ENCODE data around the gene PCDHGA6.

PCDHGA6 gene

GRCh38 chr5:141409598-141410306 lies 36.1 kb downstream of the PCDHGA6 start:
- peak overlapping the region in 1 of 2 experiments; percentile 81 for H3K14ac ChIP-seq (ENCODE audit: low read length in 2 of 2)
- H3K23ac ChIP-seq (ENCODE audit: low read length in 2 of 2): no peak overlapping the region
- peaks cover 0 to 17% of the 10 kb centered on the region in 2 experiments for H3K27me3 ChIP-seq (ENCODE audit: control insufficient read depth in 1 of 2, insufficient read depth in 1 of 2, low read length in 2 of 2)
- no peak overlapping the region for H2BK15ac ChIP-seq (ENCODE audit: low read depth, poor library complexity, severe bottlenecking)
- no peak overlapping the region for H2AFZ ChIP-seq (ENCODE audit: low read depth, low read length)
- no peak overlapping the region for H3K4ac ChIP-seq (ENCODE audit: low read depth in 1 of 2, low read length in 2 of 2)
- no peak overlapping the region for H3K18ac ChIP-seq (ENCODE audit: low read depth in 1 of 2, low read length in 2 of 2)
- H3K36me3 ChIP-seq (ENCODE audit: control insufficient read depth in 1 of 2, insufficient read depth in 2 of 2, low read depth in 1 of 2, low read length in 2 of 2): peaks cover 0 to 32% of the 10 kb centered on the region in 2 experiments
- peaks cover 2% of the 10 kb centered on the region for H3K4me1 ChIP-seq (ENCODE audit: control insufficient read depth, insufficient read depth, low read depth, low read length)
- no peak overlapping the region for H2AK5ac ChIP-seq (ENCODE audit: low read length, severe bottlenecking)
- H3K9me3 ChIP-seq (ENCODE audit: control insufficient read depth, low read length): peaks cover 26% of the 10 kb centered on the region
- no peak overlapping the region for H2BK5ac ChIP-seq (ENCODE audit: low read depth, low read length, poor library complexity, severe bottlenecking)
- H4K8ac ChIP-seq (ENCODE audit: low read length): no peak overlapping the region
- no peak for DNase-seq
- H3K79me1 ChIP-seq (replicated peaks; ENCODE audit: low read length, poor library complexity, severe bottlenecking): peaks cover 32% of the 10 kb centered on the region
- H2BK12ac ChIP-seq (ENCODE audit: low read length in 2 of 2): peak overlapping the region in 1 of 2 experiments; percentile 3
- H4K91ac ChIP-seq (ENCODE audit: low read length): peak overlapping the region; percentile 16
- peak overlapping the region; percentile 20 to 35 for H3K4me3 ChIP-seq (ENCODE audit: insufficient read depth in 1 of 2, low read depth in 1 of 2, low read length in 2 of 2)
- no peak overlapping the region for H3K9ac ChIP-seq (ENCODE audit: low read length)
- no peak overlapping the region for H3K27ac ChIP-seq (ENCODE audit: low read length, poor library complexity, severe bottlenecking)
- H3K4me2 ChIP-seq (ENCODE audit: low read length, poor library complexity, severe bottlenecking): no peak overlapping the region
- H2BK120ac ChIP-seq (ENCODE audit: low read depth, low read length): no peak overlapping the region
- WGBS: 99% methylated on average over 64 of the region's 64 CpGs

- Histone ChIP-seq H2AK5ac (ENCODE audit: low read length, severe bottlenecking) (no peak overlapping the region), H3K14ac (ENCODE audit: low read length in 2 of 2) (no peak overlapping the region), H2BK12ac (ENCODE audit: low read length in 2 of 2) (no peak overlapping the region), H2BK120ac (ENCODE audit: low read depth, low read length) (no peak overlapping the region), H2AFZ (ENCODE audit: low read depth, low read length) (no peak overlapping the region), H2BK5ac (ENCODE audit: low read depth, low read length, poor library complexity, severe bottlenecking) (no peak overlapping the region), H3K36me3 (ENCODE audit: control insufficient read depth in 1 of 2, insufficient read depth in 2 of 2, low read depth in 1 of 2, low read length in 2 of 2) (peaks cover 0 to 38% of the 10 kb centered on the region in 2 experiments), H3K79me1 (replicated peaks; ENCODE audit: low read length, poor library complexity, severe bottlenecking) (peaks cover 34% of the 10 kb centered on the region), H3K4ac (ENCODE audit: low read depth in 1 of 2, low read length in 2 of 2) (no peak overlapping the region), H3K23ac (ENCODE audit: low read length in 2 of 2) (no peak overlapping the region), H3K9ac (ENCODE audit: low read length) (no peak overlapping the region), H3K27me3 (ENCODE audit: control insufficient read depth in 1 of 2, insufficient read depth in 1 of 2, low read length in 2 of 2) (peaks cover 0 to 17% of the 10 kb centered on the region in 2 experiments), H3K4me3 (ENCODE audit: insufficient read depth in 1 of 2, low read depth in 1 of 2, low read length in 2 of 2) (no peak overlapping the region), H3K9me3 (ENCODE audit: control insufficient read depth, low read length) (peaks cover 22% of the 10 kb centered on the region), H3K4me1 (ENCODE audit: control insufficient read depth, insufficient read depth, low read depth, low read length) (peaks cover 2% of the 10 kb centered on the region), H3K18ac (ENCODE audit: low read depth in 1 of 2, low read length in 2 of 2) (no peak overlapping the region), H4K91ac (ENCODE audit: low read length) (no peak overlapping the region), H4K8ac (ENCODE audit: low read length) (no peak overlapping the region), H2BK15ac (ENCODE audit: low read depth, poor library complexity, severe bottlenecking) (no peak overlapping the region), H3K27ac (ENCODE audit: low read length, poor library complexity, severe bottlenecking) (no peak overlapping the region), H3K4me2 (ENCODE audit: low read length, poor library complexity, severe bottlenecking) (no peak overlapping the region)
- peak; percentile 4 for DNase-seq
- WGBS: 95% methylated on average over 3 of the region's 3 CpGs
Measured at GRCh38 chr5:141411575-141411974, 37.9 kb downstream of the PCDHGA6 start.

DNA sequence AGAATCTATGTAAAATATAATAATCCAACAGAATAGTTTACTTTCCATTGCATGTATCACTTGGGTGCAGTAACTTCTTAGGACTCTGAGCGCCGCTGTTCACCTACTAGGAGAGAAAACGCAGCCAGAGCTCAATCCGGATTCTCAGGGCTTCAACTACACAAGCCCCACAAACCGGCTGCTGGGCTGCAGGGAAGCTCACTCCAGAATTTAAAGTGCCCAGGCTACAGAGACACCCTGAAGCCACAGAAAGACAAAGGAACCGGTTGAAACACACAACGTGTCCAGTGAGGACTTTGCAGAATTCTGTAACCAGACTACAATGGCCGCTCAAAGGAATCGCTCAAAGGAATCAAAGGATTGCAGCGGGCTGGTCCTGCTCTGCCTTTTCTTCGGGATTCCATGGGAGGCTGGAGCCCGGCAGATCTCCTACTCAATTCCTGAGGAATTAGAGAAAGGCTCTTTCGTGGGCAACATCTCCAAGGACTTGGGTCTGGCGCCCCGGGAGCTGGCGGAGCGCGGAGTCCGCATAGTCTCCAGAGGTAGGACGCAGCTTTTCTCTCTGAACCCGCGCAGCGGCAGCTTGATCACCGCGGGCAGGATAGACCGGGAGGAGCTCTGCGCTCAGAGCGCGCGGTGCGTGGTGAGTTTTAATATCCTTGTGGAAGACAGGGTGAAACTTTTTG lies 39.3 kb downstream of the PCDHGA6 start, which contains the start of gene PCDHGA10:
PCDHGA10 (plus strand) TSS at position 134 of the 686 bp plus-strand sequence; CDS start at position 323, 189 bp downstream.
- no peak within 1 kb of the TSS for H2BK5ac ChIP-seq (ENCODE audit: low read depth, low read length, poor library complexity, severe bottlenecking)
- no peak within 1 kb of the TSS for H3K18ac ChIP-seq (ENCODE audit: low read depth in 1 of 2, low read length in 2 of 2)
- no peak within 1 kb of the TSS for H4K8ac ChIP-seq (ENCODE audit: low read length)
- peak; percentile 77 for DNase-seq
- no peak within 1 kb of the TSS for H2AK5ac ChIP-seq (ENCODE audit: low read length, severe bottlenecking)
- H2BK15ac ChIP-seq (ENCODE audit: low read depth, poor library complexity, severe bottlenecking): no peak within 1 kb of the TSS
- H3K4ac ChIP-seq (ENCODE audit: low read depth in 1 of 2, low read length in 2 of 2): no peak within 1 kb of the TSS
- peak within 1 kb of the TSS; percentile 18 to 87 for H3K4me3 ChIP-seq (ENCODE audit: insufficient read depth in 1 of 2, low read depth in 1 of 2, low read length in 2 of 2)
- H3K4me2 ChIP-seq (ENCODE audit: low read length, poor library complexity, severe bottlenecking): no peak within 1 kb of the TSS
- no peak within 1 kb of the TSS for H2BK12ac ChIP-seq (ENCODE audit: low read length in 2 of 2)
- no peak within 1 kb of the TSS for H3K14ac ChIP-seq (ENCODE audit: low read length in 2 of 2)
- H3K27me3 ChIP-seq (ENCODE audit: control insufficient read depth in 1 of 2, insufficient read depth in 1 of 2, low read length in 2 of 2): peaks cover 0 to 17% of the 10 kb centered on the region in 2 experiments
- H3K23ac ChIP-seq (ENCODE audit: low read length in 2 of 2): no peak within 1 kb of the TSS
- no peak within 1 kb of the TSS for H2AFZ ChIP-seq (ENCODE audit: low read depth, low read length)
- H2BK120ac ChIP-seq (ENCODE audit: low read depth, low read length): no peak within 1 kb of the TSS
- H3K36me3 ChIP-seq (ENCODE audit: control insufficient read depth in 1 of 2, insufficient read depth in 2 of 2, low read depth in 1 of 2, low read length in 2 of 2): peaks cover 0 to 36% of the 10 kb centered on the region in 2 experiments
- 80% methylated on average over 31 of the region's 31 CpGs for WGBS
- H3K9me3 ChIP-seq (ENCODE audit: control insufficient read depth, low read length): peaks cover 16% of the 10 kb centered on the region
- peaks cover 34% of the 10 kb centered on the region for H3K79me1 ChIP-seq (replicated peaks; ENCODE audit: low read length, poor library complexity, severe bottlenecking)
- H3K4me1 ChIP-seq (ENCODE audit: control insufficient read depth, insufficient read depth, low read depth, low read length): peaks cover 2% of the 10 kb centered on the region
- H3K9ac ChIP-seq (ENCODE audit: low read length): peak within 1 kb of the TSS; percentile 85
- no peak within 1 kb of the TSS for H3K27ac ChIP-seq (ENCODE audit: low read length, poor library complexity, severe bottlenecking)
- no peak within 1 kb of the TSS for H4K91ac ChIP-seq (ENCODE audit: low read length)

DNA sequence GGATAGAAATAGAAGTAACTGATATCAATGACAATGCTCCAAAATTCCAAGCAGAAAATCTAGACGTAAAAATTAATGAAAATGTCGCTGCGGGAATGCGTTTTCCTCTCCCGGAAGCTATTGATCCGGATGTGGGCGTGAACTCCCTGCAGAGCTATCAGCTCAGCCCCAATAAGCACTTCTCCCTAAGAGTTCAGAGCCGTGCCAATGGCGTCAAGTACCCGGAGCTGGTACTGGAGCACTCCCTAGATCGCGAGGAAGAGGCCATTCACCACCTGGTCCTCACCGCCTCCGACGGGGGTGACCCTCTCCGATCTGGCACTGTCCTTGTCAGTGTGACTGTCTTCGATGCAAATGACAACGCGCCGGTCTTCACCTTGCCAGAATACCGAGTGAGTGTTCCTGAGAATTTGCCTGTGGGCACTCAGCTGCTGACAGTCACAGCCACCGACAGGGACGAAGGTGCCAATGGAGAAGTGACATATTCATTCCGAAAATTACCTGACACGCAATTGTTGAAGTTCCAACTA lies 39.9 kb downstream of the PCDHGA6 start:
- peaks cover 4% of the 10 kb centered on the region for H3K4me1 ChIP-seq (ENCODE audit: control insufficient read depth, insufficient read depth, low read depth, low read length)
- H3K36me3 ChIP-seq (ENCODE audit: control insufficient read depth in 1 of 2, insufficient read depth in 2 of 2, low read depth in 1 of 2, low read length in 2 of 2): peaks cover 0 to 37% of the 10 kb centered on the region in 2 experiments
- no peak overlapping the region for H4K91ac ChIP-seq (ENCODE audit: low read length)
- no peak overlapping the region for H3K23ac ChIP-seq (ENCODE audit: low read length in 2 of 2)
- H3K14ac ChIP-seq (ENCODE audit: low read length in 2 of 2): no peak overlapping the region
- peak; percentile 12 for DNase-seq
- H3K4me3 ChIP-seq (ENCODE audit: insufficient read depth in 1 of 2, low read depth in 1 of 2, low read length in 2 of 2): peak overlapping the region in 1 of 2 experiments; percentile 87
- peaks cover 0 to 16% of the 10 kb centered on the region in 2 experiments for H3K27me3 ChIP-seq (ENCODE audit: control insufficient read depth in 1 of 2, insufficient read depth in 1 of 2, low read length in 2 of 2)
- H2BK15ac ChIP-seq (ENCODE audit: low read depth, poor library complexity, severe bottlenecking): no peak overlapping the region
- H4K8ac ChIP-seq (ENCODE audit: low read length): no peak overlapping the region
- H3K4ac ChIP-seq (ENCODE audit: low read depth in 1 of 2, low read length in 2 of 2): no peak overlapping the region
- H3K18ac ChIP-seq (ENCODE audit: low read depth in 1 of 2, low read length in 2 of 2): no peak overlapping the region
- H3K27ac ChIP-seq (ENCODE audit: low read length, poor library complexity, severe bottlenecking): no peak overlapping the region
- H3K79me1 ChIP-seq (replicated peaks; ENCODE audit: low read length, poor library complexity, severe bottlenecking): peaks cover 37% of the 10 kb centered on the region
- H3K4me2 ChIP-seq (ENCODE audit: low read length, poor library complexity, severe bottlenecking): no peak overlapping the region
- peaks cover 13% of the 10 kb centered on the region for H3K9me3 ChIP-seq (ENCODE audit: control insufficient read depth, low read length)
- no peak overlapping the region for H2AK5ac ChIP-seq (ENCODE audit: low read length, severe bottlenecking)
- H2AFZ ChIP-seq (ENCODE audit: low read depth, low read length): no peak overlapping the region
- WGBS: 77% methylated on average over 23 of the region's 25 CpGs
- no peak overlapping the region for H2BK12ac ChIP-seq (ENCODE audit: low read length in 2 of 2)
- peak overlapping the region; percentile 85 for H3K9ac ChIP-seq (ENCODE audit: low read length)
- no peak overlapping the region for H2BK120ac ChIP-seq (ENCODE audit: low read depth, low read length)
- no peak overlapping the region for H2BK5ac ChIP-seq (ENCODE audit: low read depth, low read length, poor library complexity, severe bottlenecking)

Measured in mesenchymal stem cell (in vitro differentiated cells and primary cell).